Measurements from ENCODE around the gene CETN3.

DNA sequence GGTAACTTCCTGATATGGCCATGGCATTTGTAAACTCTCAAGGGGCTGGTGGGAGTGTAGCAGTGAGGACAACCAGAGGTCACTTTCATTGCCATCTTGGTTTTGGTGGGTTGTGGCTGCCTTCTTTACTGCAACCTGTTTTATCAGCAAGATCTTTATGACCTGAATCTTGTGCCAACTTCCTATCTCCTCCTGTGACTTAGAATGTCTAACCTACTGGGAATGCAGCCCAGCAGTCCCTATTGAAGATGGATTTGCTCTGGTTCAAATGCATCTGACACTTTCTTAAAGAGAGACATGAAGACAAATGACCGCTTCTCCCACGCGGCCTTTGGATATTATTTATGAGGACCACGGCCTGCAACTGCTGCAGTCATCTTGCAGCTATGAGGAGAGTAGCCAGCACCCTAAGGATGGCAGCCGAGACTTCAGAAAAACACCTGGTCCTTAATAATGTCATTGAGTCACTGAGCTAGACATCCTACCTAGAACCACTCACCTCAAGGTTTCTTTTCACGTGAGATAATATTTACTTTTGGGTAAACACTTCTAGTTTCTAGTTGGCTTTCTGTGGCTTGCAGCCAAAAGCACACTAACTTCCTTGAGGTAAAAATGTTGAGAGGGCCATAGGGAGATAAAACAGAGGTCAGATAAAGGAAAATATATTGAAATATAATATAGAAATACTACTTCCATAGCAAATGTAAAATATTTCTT, 28.2 kb downstream of the CETN3 start:
- TF ChIP-seq, protein P1, sequence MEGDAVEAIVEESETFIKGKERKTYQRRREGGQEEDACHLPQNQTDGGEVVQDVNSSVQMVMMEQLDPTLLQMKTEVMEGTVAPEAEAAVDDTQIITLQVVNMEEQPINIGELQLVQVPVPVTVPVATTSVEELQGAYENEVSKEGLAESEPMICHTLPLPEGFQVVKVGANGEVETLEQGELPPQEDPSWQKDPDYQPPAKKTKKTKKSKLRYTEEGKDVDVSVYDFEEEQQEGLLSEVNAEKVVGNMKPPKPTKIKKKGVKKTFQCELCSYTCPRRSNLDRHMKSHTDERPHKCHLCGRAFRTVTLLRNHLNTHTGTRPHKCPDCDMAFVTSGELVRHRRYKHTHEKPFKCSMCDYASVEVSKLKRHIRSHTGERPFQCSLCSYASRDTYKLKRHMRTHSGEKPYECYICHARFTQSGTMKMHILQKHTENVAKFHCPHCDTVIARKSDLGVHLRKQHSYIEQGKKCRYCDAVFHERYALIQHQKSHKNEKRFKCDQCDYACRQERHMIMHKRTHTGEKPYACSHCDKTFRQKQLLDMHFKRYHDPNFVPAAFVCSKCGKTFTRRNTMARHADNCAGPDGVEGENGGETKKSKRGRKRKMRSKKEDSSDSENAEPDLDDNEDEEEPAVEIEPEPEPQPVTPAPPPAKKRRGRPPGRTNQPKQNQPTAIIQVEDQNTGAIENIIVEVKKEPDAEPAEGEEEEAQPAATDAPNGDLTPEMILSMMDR (IDR thresholded peaks at IDR 0.05), result no peak
- no peak for TF ChIP-seq POLR2A (IDR thresholded peaks at IDR 0.05)

Measured in lower leg skin (tissue), 3 donors.